ENCODE results near the gene POLR1A. TPM values are rescaled to one million over a fixed set of nuclear protein-coding genes. Genes with fewer than 3 reads are reported as not detected.

The POLR1A gene
- total RNA-seq, 1 donor from 2014 or later = 17.2 TPM

DNA sequence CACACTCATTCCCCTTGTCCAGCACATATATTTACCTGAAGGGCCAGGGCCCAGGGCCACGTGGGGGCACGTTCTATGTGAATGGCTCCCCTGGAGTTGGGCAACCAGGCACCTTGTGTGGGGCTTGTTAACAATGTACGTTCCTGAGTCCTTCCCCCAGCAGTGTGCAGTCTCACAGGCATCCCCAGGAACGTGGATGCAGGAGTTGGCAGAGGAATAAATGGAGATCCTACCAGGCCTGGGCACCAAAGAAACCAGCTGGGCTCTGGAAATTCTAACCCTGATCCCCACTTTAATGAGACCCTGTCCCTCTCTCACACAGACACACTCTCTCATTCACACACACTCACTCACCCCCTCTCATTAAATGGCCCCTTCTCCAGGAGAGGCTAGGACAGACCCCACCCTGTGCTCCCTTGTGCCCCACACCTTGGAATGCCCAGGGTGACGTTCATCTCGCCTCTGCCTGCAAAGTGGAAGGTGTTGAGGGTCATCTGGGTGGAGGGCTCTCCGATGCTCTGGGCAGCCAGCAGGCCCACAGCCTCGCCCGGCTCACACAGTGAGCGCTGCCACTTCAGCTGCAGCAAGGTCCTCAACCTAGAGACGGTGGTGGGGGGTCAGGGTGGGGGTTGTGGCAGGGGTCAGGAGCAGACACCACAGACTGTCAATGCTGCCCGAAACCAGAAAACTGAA lies 65.6 kb downstream of the POLR1A start:
- H3K9me3 ChIP-seq = no peaks in the 10 kb centered on the region
- no peak for DNase-seq (ENCODE audit: extremely low spot score in 2 of 2)
- no peak overlapping the region for H3K4me3 ChIP-seq
- no peak overlapping the region for H3K27ac ChIP-seq
- peaks cover 0 to 51% of the 10 kb centered on the region in 2 donors for H3K36me3 ChIP-seq
- intact Hi-C loops (cut with DNase I) = no loop called here
- H3K4me1 ChIP-seq = peaks cover 43% of the 10 kb centered on the region
- H3K27me3 ChIP-seq = no peaks in the 10 kb centered on the region
- TF ChIP-seq CTCF (IDR thresholded peaks at IDR 0.05) = no peak
- no peak for TF ChIP-seq POLR2AphosphoS5 (IDR thresholded peaks at IDR 0.05; ENCODE audit: insufficient read depth in 1 of 2, low read depth in 1 of 2)
- TF ChIP-seq POLR2A (IDR thresholded peaks at IDR 0.05) = no peak

DNA sequence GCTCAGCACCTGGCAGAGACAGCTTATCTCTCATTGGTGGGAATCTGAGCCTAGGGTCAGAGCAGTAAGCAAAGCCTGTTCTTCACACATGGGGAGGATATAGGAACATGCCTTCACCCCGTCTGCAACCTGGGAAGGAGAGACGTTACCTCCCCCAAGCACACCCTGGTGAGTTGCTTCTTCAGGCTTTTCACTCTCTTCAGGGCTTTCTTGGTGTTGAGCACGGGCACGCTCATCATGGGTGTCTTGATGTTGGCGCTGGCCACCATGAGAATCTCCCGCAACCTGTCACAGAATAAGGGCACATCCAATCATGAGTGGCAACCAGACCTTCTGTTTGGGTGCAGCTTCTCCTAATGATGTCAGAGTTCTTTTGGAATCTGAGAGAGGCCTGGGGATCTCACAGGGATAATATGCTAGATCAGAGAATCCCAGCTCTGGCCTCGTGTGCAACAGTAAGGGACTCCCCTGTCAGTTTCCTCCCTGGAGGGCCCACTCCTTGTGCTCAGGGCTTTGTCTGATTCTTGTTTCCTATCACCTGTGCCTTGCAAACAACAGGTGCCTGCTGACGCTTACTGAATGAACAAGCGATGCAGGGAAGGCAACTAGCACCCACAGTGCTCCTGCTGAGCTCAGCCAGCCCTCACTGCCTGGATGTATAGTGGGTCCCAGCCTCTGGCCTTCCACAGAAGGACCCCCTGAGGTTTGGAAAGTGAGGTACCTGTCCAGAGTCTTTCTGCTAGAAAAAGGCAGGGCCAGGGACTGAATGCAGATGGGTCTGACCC lies 66.3 kb downstream of the POLR1A start:
- DNase-seq (ENCODE audit: extremely low spot score in 2 of 2) = no peak
- peak overlapping the region; percentile 88 for H3K27ac ChIP-seq
- TF ChIP-seq POLR2AphosphoS5 (IDR thresholded peaks at IDR 0.05; ENCODE audit: insufficient read depth in 1 of 2, low read depth in 1 of 2) (no peak), POLR2A (IDR thresholded peaks at IDR 0.05) (no peak), CTCF (IDR thresholded peaks at IDR 0.05) (no peak)
- intact Hi-C loops (cut with DNase I) = no loop called here
- H3K4me1 ChIP-seq = peaks cover 43% of the 10 kb centered on the region
- no peaks in the 10 kb centered on the region for H3K27me3 ChIP-seq
- peaks cover 0 to 44% of the 10 kb centered on the region in 2 donors for H3K36me3 ChIP-seq
- H3K9me3 ChIP-seq = no peaks in the 10 kb centered on the region
- H3K4me3 ChIP-seq = no peak overlapping the region

DNA sequence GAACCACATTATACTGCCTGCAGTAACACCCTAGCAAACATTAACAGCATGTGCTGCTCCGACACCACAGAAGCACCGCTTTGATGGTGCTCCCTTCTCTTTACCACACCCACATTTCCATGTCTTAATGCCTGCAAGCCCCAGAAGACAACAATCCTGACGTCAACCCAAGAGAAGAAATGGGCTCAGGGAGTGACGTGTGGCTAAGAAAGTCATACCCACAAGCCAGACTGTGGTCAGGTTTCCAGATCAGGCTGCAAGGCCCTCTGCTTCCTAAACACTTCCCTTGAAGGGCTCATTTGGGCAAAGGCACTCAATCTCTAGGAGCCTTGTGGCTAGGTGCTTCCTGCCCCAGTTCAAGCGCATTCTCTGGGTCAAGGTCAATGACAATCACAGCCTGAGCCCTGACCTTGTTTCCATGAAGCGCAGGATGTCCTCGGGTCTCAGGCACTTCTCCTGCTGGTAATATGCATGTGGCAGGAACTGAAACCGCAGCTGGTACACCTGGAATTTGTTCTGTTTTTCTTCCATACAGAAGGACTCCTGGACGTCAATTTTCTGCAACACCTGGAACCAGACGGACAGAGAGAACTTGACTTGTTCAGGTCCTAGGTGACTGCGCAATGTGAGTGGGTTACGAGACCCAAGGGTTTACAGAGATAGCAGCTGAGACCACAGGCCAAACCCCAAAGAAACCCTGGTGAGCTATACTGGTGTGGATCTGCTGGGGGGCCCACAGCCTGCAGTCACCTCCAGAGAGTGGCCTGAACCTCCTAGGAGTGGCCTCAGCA lies 67.2 kb downstream of the POLR1A start:
- no peaks in the 10 kb centered on the region for H3K27me3 ChIP-seq
- H3K4me3 ChIP-seq = no peak overlapping the region
- H3K4me1 ChIP-seq = peaks cover 43% of the 10 kb centered on the region
- TF ChIP-seq POLR2AphosphoS5 (IDR thresholded peaks at IDR 0.05; ENCODE audit: insufficient read depth in 1 of 2, low read depth in 1 of 2) = no peak
- TF ChIP-seq CTCF (IDR thresholded peaks at IDR 0.05) = no peak
- TF ChIP-seq POLR2A (IDR thresholded peaks at IDR 0.05) = no peak
- no peak for DNase-seq (ENCODE audit: extremely low spot score in 2 of 2)
- peak overlapping the region; percentile 88 for H3K27ac ChIP-seq
- intact Hi-C loops (cut with DNase I) = no loop called here
- peaks cover 0 to 39% of the 10 kb centered on the region in 2 donors for H3K36me3 ChIP-seq
- no peaks in the 10 kb centered on the region for H3K9me3 ChIP-seq

DNA sequence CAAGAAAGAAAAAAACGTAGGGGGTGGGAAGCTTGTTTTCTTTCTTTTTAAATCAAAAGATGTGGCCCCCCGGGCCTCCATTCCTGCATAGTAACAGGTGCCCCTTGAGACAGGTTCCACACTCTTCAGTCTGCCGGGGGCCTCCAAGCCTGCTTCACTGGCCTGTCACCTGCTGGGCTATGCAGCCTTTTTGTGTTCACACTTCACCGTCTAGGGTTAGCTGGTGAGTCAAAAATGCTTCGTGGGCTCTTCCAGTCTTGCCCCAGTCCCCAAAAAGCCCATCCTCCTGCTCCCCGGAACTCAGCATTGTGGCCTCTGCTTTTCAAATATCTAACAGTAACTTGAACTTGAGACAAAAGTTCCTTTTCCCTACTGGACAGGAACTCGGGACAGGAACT lies 67.9 kb downstream of the POLR1A start:
- H3K4me1 ChIP-seq = peaks cover 43% of the 10 kb centered on the region
- DNase-seq (ENCODE audit: extremely low spot score in 2 of 2) = no peak
- intact Hi-C loops (cut with DNase I) = no loop called here

More for the DNA sequence above, 67.9 kb downstream of the POLR1A start:
- Histone ChIP-seq H3K27ac (peak overlapping the region; percentile 88), H3K4me3 (no peak overlapping the region), H3K36me3 (peaks cover 0 to 38% of the 10 kb centered on the region in 2 donors), H3K27me3 (no peaks in the 10 kb centered on the region), H3K9me3 (no peaks in the 10 kb centered on the region)
- TF ChIP-seq POLR2A (IDR thresholded peaks at IDR 0.05) = no peak
- no peak for TF ChIP-seq CTCF (IDR thresholded peaks at IDR 0.05)
- no peak for TF ChIP-seq POLR2AphosphoS5 (IDR thresholded peaks at IDR 0.05; ENCODE audit: insufficient read depth in 1 of 2, low read depth in 1 of 2)
